ENCODE data around the gene CAMK1D. TPM values are rescaled to one million over a fixed set of nuclear protein-coding genes. Genes with fewer than 3 reads are reported as not detected.

CAMK1D gene
- total RNA-seq, 3 donors from 2014 or later (not counting 1 experiment from before 2014, with no cell fraction given) = 44.2 to 56.4 (median 49.7) TPM

DNA sequence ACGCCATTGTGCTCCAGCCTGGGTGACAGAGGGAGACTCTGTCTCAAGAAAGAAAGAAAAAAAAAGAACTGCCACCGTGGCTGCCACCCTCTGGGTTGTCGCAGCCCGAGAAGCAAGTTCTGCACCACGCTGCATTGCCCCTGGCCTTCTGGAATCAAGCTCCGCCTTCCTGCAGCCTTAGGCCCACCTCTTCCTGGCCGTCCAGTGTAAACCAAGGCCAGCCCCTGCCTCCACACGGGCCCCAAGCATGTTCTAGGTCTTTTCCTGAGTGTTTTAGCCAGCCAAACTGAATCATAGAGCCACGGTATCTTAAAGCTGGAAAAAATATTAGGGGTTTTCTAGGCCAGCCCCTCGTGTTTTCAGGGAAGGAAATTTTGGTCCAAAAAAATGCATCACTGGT is 463.2 kb downstream of the CAMK1D start:
- no peaks in the 10 kb centered on the region for H3K27me3 ChIP-seq (ENCODE audit: control insufficient read depth, insufficient read depth, low read length)
- TF ChIP-seq, protein P1, sequence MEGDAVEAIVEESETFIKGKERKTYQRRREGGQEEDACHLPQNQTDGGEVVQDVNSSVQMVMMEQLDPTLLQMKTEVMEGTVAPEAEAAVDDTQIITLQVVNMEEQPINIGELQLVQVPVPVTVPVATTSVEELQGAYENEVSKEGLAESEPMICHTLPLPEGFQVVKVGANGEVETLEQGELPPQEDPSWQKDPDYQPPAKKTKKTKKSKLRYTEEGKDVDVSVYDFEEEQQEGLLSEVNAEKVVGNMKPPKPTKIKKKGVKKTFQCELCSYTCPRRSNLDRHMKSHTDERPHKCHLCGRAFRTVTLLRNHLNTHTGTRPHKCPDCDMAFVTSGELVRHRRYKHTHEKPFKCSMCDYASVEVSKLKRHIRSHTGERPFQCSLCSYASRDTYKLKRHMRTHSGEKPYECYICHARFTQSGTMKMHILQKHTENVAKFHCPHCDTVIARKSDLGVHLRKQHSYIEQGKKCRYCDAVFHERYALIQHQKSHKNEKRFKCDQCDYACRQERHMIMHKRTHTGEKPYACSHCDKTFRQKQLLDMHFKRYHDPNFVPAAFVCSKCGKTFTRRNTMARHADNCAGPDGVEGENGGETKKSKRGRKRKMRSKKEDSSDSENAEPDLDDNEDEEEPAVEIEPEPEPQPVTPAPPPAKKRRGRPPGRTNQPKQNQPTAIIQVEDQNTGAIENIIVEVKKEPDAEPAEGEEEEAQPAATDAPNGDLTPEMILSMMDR (IDR thresholded peaks at IDR 0.05) = no peak
- Mint-ChIP-seq H3K4me3 (no peak overlapping the region), H3K9me3 (peaks cover 0 to 3% of the 10 kb centered on the region in 2 donors), H3K4me1 (peaks cover 0 to 7% of the 10 kb centered on the region in 2 donors), H3K36me3 (peaks cover 13% of the 10 kb centered on the region), H3K27me3 (ENCODE audit: low read depth in 2 of 2) (no peaks in the 10 kb centered on the region), H3K27ac (no peak overlapping the region)
- H3K27ac ChIP-seq (ENCODE audit: low read length) = no peak overlapping the region
- H3K9me3 ChIP-seq (ENCODE audit: control insufficient read depth, insufficient read depth, low read length) = peaks cover 9% of the 10 kb centered on the region
- H3K36me3 ChIP-seq (ENCODE audit: control insufficient read depth, insufficient read depth, low read length) = peaks cover 22% of the 10 kb centered on the region
- no peak overlapping the region for H3K4me3 ChIP-seq (ENCODE audit: low read length)
- intact Hi-C loops (cut with micrococcal nuclease) = no loop called here
- DNase-seq (no peak), ATAC-seq (no peak)
- 89% methylated on average over 10 of the region's 10 CpGs for WGBS (ENCODE audit: insufficient coverage)
- H3K4me1 ChIP-seq (ENCODE audit: control insufficient read depth, insufficient read depth, low read length) = no peaks in the 10 kb centered on the region

GRCh38 chr10:12814166-12814565 is 464.8 kb downstream of the CAMK1D start:
- 97% methylated on average over 9 of the region's 9 CpGs for WGBS (ENCODE audit: insufficient coverage)
- peaks cover 0 to 3% of the 10 kb centered on the region in 2 donors for H3K9me3 Mint-ChIP-seq
- intact Hi-C loops (cut with micrococcal nuclease) = no loop called here
- Histone ChIP-seq H3K4me3 (ENCODE audit: low read length) (no peak overlapping the region), H3K9me3 (ENCODE audit: control insufficient read depth, insufficient read depth, low read length) (peaks cover 9% of the 10 kb centered on the region), H3K27ac (ENCODE audit: low read length) (no peak overlapping the region), H3K4me1 (ENCODE audit: control insufficient read depth, insufficient read depth, low read length) (no peaks in the 10 kb centered on the region), H3K27me3 (ENCODE audit: control insufficient read depth, insufficient read depth, low read length) (no peaks in the 10 kb centered on the region), H3K36me3 (ENCODE audit: control insufficient read depth, insufficient read depth, low read length) (peaks cover 22% of the 10 kb centered on the region)
- TF ChIP-seq, protein P1 (IDR thresholded peaks at IDR 0.05) = no peak
- H3K27ac Mint-ChIP-seq = no peak overlapping the region
- H3K36me3 Mint-ChIP-seq = peaks cover 13% of the 10 kb centered on the region
- peaks cover 0 to 5% of the 10 kb centered on the region in 2 donors for H3K4me1 Mint-ChIP-seq
- H3K27me3 Mint-ChIP-seq (ENCODE audit: low read depth in 2 of 2) = no peaks in the 10 kb centered on the region
- ATAC-seq (no peak), DNase-seq (no peak)
- no peak overlapping the region for H3K4me3 Mint-ChIP-seq

DNA sequence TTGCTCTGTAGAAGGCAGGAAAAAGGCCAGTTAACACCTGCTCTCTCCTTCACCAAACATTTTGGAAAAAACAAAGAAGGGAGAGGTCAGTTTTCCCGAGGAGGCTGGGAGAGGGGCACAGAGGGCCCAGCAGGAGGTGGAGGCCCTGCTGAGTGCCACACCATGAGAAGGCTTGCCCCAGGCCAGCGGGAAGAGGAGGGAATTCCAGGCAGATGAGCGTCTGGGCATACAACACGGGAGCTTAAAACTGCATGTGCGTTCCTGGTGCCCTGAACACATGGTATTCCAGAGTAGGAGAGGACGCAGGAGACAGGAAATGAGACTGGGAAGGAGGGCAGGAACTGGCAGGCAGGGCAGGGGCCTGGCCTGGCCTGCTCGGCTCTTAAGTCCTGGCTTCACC is 469.7 kb downstream of the CAMK1D start:
- TF ChIP-seq, protein P1 (IDR thresholded peaks at IDR 0.05) = no peak
- DNase-seq = no peak
- Mint-ChIP-seq H3K4me1 (peaks cover 11 to 21% of the 10 kb centered on the region in 2 donors), H3K4me3 (no peak overlapping the region), H3K9me3 (peaks cover 0 to under 1% of the 10 kb centered on the region in 2 donors), H3K36me3 (peaks cover 4% of the 10 kb centered on the region), H3K27me3 (ENCODE audit: low read depth in 2 of 2) (no peaks in the 10 kb centered on the region), H3K27ac (no peak overlapping the region)
- 89% methylated on average over 7 of the region's 7 CpGs for WGBS (ENCODE audit: insufficient coverage)
- peaks cover 5% of the 10 kb centered on the region for H3K4me1 ChIP-seq (ENCODE audit: control insufficient read depth, insufficient read depth, low read length)
- no peak overlapping the region for H3K27ac ChIP-seq (ENCODE audit: low read length)
- no peaks in the 10 kb centered on the region for H3K27me3 ChIP-seq (ENCODE audit: control insufficient read depth, insufficient read depth, low read length)
- no peak for ATAC-seq
- H3K36me3 ChIP-seq (ENCODE audit: control insufficient read depth, insufficient read depth, low read length) = peaks cover 23% of the 10 kb centered on the region
- H3K9me3 ChIP-seq (ENCODE audit: control insufficient read depth, insufficient read depth, low read length) = peaks cover 4% of the 10 kb centered on the region
- intact Hi-C loops (cut with micrococcal nuclease) = no loop called here
- H3K4me3 ChIP-seq (ENCODE audit: low read length) = no peak overlapping the region

DNA sequence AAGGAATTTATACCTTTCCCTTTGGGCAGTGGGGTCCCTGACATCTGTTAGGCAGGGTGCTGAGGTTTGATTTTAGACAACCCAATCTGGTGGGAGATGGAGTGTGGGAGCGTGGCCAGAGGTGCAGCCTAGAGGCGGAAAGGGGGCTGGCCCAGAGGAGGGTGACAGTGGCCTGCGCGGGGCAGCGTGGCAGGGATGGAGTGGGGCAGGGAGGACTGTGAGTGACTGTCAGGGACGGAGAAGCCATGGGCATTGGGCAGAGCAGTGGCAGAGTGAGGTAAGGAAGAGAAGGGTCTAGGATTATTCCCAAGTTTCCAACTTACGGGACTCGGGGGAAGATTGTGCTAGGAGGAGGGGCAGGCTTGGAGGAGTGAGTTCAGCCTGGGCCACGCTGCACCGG is 470.3 kb downstream of the CAMK1D start:
- peaks cover 17% of the 10 kb centered on the region for H3K36me3 ChIP-seq (ENCODE audit: control insufficient read depth, insufficient read depth, low read length)
- H3K27me3 ChIP-seq (ENCODE audit: control insufficient read depth, insufficient read depth, low read length) = no peaks in the 10 kb centered on the region
- Mint-ChIP-seq H3K4me3 (no peak overlapping the region), H3K4me1 (peaks cover 11 to 21% of the 10 kb centered on the region in 2 donors), H3K36me3 (no peaks in the 10 kb centered on the region), H3K27ac (no peak overlapping the region), H3K27me3 (ENCODE audit: low read depth in 2 of 2) (no peaks in the 10 kb centered on the region), H3K9me3 (no peaks in the 10 kb centered on the region)
- no peak overlapping the region for H3K27ac ChIP-seq (ENCODE audit: low read length)
- ATAC-seq (no peak), DNase-seq (no peak)
- 97% methylated on average over 10 of the region's 10 CpGs for WGBS (ENCODE audit: insufficient coverage)
- TF ChIP-seq, protein P1 (IDR thresholded peaks at IDR 0.05) = no peak
- no peaks in the 10 kb centered on the region for H3K9me3 ChIP-seq (ENCODE audit: control insufficient read depth, insufficient read depth, low read length)
- peaks cover 5% of the 10 kb centered on the region for H3K4me1 ChIP-seq (ENCODE audit: control insufficient read depth, insufficient read depth, low read length)
- H3K4me3 ChIP-seq (ENCODE audit: low read length) = no peak overlapping the region
- intact Hi-C loops (cut with micrococcal nuclease) = no loop called here
